Epidermal melanocyte (primary cell): ENCODE measurements around the gene TSPAN15.

Experiments
- DNase-seq: peaks from one replicate; pipeline ENCODE4 v3.0.0; 2011; ENCODE audit warnings: low spot score; ENCODE audit not compliant: insufficient read length

TSPAN15 gene

GRCh38 chr10:69465457-69466157 lies 14.3 kb downstream of the TSPAN15 start:
- DNase-seq: no peak

GRCh38 chr10:69466158-69466490 lies 14.9 kb downstream of the TSPAN15 start:
- no peak for DNase-seq

GRCh38 chr10:69466689-69467088 lies 15.4 kb downstream of the TSPAN15 start:
- DNase-seq: no peak

- no peak for DNase-seq
These were observed 16.9 kb downstream of the TSPAN15 start for GRCh38 chr10:69467928-69468750.

- DNase-seq: no peak
These were observed 17.5 kb downstream of the TSPAN15 start for GRCh38 chr10:69468751-69469089.

- DNase-seq: no peak
These were observed 18.7 kb downstream of the TSPAN15 start for GRCh38 chr10:69469976-69470375.

GRCh38 chr10:69470463-69471384 lies 19.5 kb downstream of the TSPAN15 start:
- DNase-seq: no peak

GRCh38 chr10:69472142-69472541 lies 20.9 kb downstream of the TSPAN15 start:
- DNase-seq: no peak

GRCh38 chr10:69472544-69472943 lies 21.3 kb downstream of the TSPAN15 start:
- DNase-seq: no peak

GRCh38 chr10:69473304-69473990 lies 22.2 kb downstream of the TSPAN15 start:
- no peak for DNase-seq

- no peak for DNase-seq
These were observed 23.6 kb downstream of the TSPAN15 start for GRCh38 chr10:69474742-69475432.

GRCh38 chr10:69475433-69475830 lies 24.2 kb downstream of the TSPAN15 start:
- no peak for DNase-seq

GRCh38 chr10:69477968-69478597 lies 26.8 kb downstream of the TSPAN15 start:
- DNase-seq: no peak

GRCh38 chr10:69479240-69480067 lies 28.2 kb downstream of the TSPAN15 start:
- DNase-seq: no peak

- no peak for DNase-seq
These were observed 28.8 kb downstream of the TSPAN15 start for GRCh38 chr10:69480068-69480412.

GRCh38 chr10:69481305-69481704 lies 30.0 kb downstream of the TSPAN15 start:
- DNase-seq: no peak

GRCh38 chr10:69481811-69482524 lies 30.7 kb downstream of the TSPAN15 start:
- DNase-seq: no peak

GRCh38 chr10:69483963-69484362 lies 32.7 kb downstream of the TSPAN15 start:
- DNase-seq: no peak

GRCh38 chr10:69484736-69485135 lies 33.5 kb downstream of the TSPAN15 start:
- DNase-seq: no peak
